H1 (cell line): ENCODE measurements around the gene MMS22L.

ENCODE experiments used
- POLR2A ChIP-seq, 2 experiments: IDR thresholded peaks; 1 replicate in 1 of 2; 2 replicates in 1 of 2; pipeline ENCODE4 v1.6.1; 2011; ENCODE audit warnings: low read depth in 2 of 2, low read length in 2 of 2, mild to moderate bottlenecking in 2 of 2; ENCODE audit errors: control extremely low read depth in 1 of 2
- YY1 ChIP-seq: IDR thresholded peaks from 2 replicates; pipeline ENCODE4 v1.6.1; 2011; ENCODE audit warnings: low read depth, mild to moderate bottlenecking, low read length
- TF ChIP-seq, protein P1 (sequence below), 3 experiments: IDR thresholded peaks; 1 replicate in 2 of 3; 2 replicates in 1 of 3; pipeline versions ENCODE4 v1.5.1 to v1.6.1; 2011; ENCODE audit warnings: low read length in 3 of 3, mild to moderate bottlenecking in 3 of 3, inconsistent platforms in 2 of 3, low read depth in 1 of 3, moderate library complexity in 1 of 3; ENCODE audit not compliant: insufficient read depth in 1 of 3; ENCODE audit errors: control extremely low read depth in 1 of 3

DNA sequence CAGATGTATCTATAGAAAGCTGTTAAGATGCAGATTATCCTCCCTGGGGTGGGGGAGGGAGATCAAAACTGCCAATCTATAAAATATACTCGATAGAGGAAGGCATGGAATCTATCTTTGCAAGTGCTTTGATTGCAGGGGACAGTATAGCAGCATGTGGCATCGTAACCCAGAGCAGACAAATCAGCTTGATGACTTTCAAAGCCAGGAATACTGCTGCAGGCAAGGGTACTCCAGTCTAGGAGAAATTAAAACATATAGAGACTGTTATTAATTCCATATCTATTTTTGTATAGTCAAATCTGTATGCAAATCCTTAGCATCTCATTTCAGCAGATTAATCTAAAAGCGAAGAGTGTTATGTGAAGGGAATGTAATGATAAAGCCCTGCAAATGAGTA lies 159.4 kb downstream of the MMS22L start:
- TF ChIP-seq, protein P1, sequence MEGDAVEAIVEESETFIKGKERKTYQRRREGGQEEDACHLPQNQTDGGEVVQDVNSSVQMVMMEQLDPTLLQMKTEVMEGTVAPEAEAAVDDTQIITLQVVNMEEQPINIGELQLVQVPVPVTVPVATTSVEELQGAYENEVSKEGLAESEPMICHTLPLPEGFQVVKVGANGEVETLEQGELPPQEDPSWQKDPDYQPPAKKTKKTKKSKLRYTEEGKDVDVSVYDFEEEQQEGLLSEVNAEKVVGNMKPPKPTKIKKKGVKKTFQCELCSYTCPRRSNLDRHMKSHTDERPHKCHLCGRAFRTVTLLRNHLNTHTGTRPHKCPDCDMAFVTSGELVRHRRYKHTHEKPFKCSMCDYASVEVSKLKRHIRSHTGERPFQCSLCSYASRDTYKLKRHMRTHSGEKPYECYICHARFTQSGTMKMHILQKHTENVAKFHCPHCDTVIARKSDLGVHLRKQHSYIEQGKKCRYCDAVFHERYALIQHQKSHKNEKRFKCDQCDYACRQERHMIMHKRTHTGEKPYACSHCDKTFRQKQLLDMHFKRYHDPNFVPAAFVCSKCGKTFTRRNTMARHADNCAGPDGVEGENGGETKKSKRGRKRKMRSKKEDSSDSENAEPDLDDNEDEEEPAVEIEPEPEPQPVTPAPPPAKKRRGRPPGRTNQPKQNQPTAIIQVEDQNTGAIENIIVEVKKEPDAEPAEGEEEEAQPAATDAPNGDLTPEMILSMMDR (IDR thresholded peaks at IDR 0.05; ENCODE audit: control extremely low read depth in 1 of 3, insufficient read depth in 1 of 3, low read depth in 1 of 3, low read length in 3 of 3): no peak
- TF ChIP-seq POLR2A (IDR thresholded peaks at IDR 0.05; ENCODE audit: control extremely low read depth in 1 of 2, low read depth in 2 of 2, low read length in 2 of 2) (no peak), YY1 (no peak)
